ENCODE results near the gene TRPM6. TPM values are rescaled to one million over a fixed set of nuclear protein-coding genes. Genes with fewer than 3 reads are reported as not detected.

Gene TRPM6
- total RNA-seq, 4 donors from 2014 or later, result 0.76 to 2.9 (median 2.3) TPM; not detected in 1

DNA sequence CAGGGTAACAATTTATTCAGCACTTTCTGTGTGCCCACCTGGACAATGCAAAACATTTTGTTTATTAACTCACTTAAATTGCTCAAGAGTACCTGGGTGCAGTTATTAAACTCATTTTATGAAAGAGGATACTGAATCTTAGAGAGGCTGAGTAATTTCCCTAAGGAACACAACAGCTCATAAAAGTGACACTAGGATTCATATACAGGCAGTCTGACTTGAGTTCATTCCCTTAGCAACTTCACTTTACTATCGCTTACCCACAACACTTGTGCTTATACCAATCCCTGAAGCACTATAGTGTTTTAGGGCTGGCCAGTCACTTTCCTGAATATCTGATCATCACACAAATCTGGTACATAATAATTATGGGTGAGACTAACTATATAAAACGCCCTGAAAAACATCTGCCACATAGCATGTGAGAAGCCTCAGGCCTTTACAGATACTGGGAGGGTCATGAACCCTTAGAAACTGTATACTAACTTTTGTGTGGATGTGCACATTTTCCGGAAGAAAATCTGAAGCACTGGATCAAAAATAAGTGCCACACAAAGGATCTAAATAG, 11.3 kb downstream of the TRPM6 start:
- H3K36me3 ChIP-seq, result no peaks in the 10 kb centered on the region
- TF ChIP-seq, protein P1, sequence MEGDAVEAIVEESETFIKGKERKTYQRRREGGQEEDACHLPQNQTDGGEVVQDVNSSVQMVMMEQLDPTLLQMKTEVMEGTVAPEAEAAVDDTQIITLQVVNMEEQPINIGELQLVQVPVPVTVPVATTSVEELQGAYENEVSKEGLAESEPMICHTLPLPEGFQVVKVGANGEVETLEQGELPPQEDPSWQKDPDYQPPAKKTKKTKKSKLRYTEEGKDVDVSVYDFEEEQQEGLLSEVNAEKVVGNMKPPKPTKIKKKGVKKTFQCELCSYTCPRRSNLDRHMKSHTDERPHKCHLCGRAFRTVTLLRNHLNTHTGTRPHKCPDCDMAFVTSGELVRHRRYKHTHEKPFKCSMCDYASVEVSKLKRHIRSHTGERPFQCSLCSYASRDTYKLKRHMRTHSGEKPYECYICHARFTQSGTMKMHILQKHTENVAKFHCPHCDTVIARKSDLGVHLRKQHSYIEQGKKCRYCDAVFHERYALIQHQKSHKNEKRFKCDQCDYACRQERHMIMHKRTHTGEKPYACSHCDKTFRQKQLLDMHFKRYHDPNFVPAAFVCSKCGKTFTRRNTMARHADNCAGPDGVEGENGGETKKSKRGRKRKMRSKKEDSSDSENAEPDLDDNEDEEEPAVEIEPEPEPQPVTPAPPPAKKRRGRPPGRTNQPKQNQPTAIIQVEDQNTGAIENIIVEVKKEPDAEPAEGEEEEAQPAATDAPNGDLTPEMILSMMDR (IDR thresholded peaks at IDR 0.05), result no peak
- no peak for TF ChIP-seq POLR2A (IDR thresholded peaks at IDR 0.05)
- intact Hi-C loops (cut with DNase I; ENCODE audit: low total_unique reads), result no loop called here
- H3K27ac ChIP-seq, result no peak overlapping the region
- H3K9me3 ChIP-seq, result peaks cover 0 to 20% of the 10 kb centered on the region in 2 donors
- DNase-seq, result no peak
- no peaks in the 10 kb centered on the region for H3K27me3 ChIP-seq
- no peaks in the 10 kb centered on the region for H3K4me1 ChIP-seq
- no peak overlapping the region for H3K4me3 ChIP-seq

DNA sequence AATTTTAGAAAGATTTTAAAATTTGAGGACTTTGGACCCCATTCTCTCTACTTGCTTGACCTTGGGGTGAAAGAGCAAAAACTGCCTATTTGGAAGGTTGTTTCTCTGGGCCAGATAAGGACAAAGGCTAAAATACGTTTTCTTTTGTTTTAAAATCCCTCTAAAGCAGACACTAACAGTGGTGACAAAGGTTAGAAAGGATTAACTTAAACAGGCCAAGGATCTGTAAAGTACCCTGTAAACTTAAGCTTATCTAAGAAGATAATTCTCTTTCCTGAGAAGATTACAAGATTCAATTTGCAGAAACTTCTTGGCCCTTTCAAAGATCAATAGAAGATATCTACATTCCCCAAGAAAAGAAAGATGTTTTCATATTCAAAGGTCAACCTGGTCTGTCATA, 12.1 kb downstream of the TRPM6 start:
- DNase-seq, result no peak
- no peaks in the 10 kb centered on the region for H3K4me1 ChIP-seq
- H3K9me3 ChIP-seq, result peaks cover 0 to 20% of the 10 kb centered on the region in 2 donors
- intact Hi-C loops (cut with DNase I; ENCODE audit: low total_unique reads), result no loop called here
- H3K4me3 ChIP-seq, result no peak overlapping the region
- no peaks in the 10 kb centered on the region for H3K27me3 ChIP-seq
- H3K27ac ChIP-seq, result no peak overlapping the region
- TF ChIP-seq, protein P1 (IDR thresholded peaks at IDR 0.05), result no peak
- no peak for TF ChIP-seq POLR2A (IDR thresholded peaks at IDR 0.05)
- H3K36me3 ChIP-seq, result no peaks in the 10 kb centered on the region

DNA sequence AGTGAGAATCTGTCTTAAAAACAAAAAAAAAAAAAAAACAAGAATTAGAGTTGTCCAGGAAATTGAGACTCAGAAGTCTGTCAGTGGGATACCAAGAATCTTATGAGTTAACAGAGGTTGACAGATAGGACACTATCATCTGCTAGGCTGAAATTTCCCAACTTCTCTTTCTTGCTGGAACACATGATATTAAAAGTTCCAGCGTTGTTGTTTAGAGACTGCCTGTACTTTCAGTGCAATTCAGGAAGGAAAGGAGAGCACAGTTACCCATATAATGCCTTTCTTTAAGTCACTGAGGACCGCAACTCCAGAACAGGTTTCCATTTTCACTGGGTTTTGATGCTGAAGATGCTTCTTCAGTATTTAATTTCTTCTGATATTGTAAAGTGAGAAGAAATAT, 13.5 kb downstream of the TRPM6 start:
- no peak for DNase-seq
- H3K4me1 ChIP-seq, result no peaks in the 10 kb centered on the region
- peaks cover 0 to 8% of the 10 kb centered on the region in 2 donors for H3K9me3 ChIP-seq
- no peaks in the 10 kb centered on the region for H3K27me3 ChIP-seq
- TF ChIP-seq POLR2A (IDR thresholded peaks at IDR 0.05), result no peak
- TF ChIP-seq, protein P1 (IDR thresholded peaks at IDR 0.05), result no peak
- H3K4me3 ChIP-seq, result no peak overlapping the region
- intact Hi-C loops (cut with DNase I; ENCODE audit: low total_unique reads), result no loop called here
- no peaks in the 10 kb centered on the region for H3K36me3 ChIP-seq
- H3K27ac ChIP-seq, result no peak overlapping the region

DNA sequence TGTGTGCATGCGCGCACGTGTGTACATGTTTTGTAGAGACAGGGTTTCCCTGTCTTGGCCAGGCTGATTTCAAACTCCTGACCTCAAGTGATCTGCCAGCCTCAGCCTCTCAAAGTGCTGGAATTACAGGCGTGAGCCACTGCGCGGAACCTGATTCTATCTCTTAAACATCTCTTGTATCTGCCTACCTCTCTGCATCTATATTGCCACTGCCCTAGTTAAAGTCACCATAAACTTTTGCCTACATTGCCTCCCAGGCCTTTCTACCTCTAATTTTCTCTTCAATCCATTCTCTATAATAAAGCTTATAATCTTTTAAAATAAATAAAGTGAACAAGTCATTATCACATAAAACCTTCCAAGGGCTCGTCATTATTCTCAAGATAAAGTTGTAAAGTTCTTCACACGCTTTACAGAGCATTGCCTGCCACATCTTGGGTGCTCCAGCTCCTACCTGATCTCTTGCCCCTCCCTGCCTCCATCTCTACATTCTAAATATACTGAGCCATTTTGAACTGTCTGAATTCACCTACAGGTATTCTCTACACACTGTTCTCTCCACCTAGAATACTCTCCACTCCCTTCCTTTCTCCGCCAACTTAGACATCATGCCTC, 15.0 kb downstream of the TRPM6 start:
- no peak overlapping the region for H3K27ac ChIP-seq
- no peaks in the 10 kb centered on the region for H3K9me3 ChIP-seq
- H3K4me3 ChIP-seq, result no peak overlapping the region
- intact Hi-C loops (cut with DNase I; ENCODE audit: low total_unique reads), result no loop called here
- no peak for TF ChIP-seq POLR2A (IDR thresholded peaks at IDR 0.05)
- TF ChIP-seq, protein P1 (IDR thresholded peaks at IDR 0.05), result no peak
- no peaks in the 10 kb centered on the region for H3K4me1 ChIP-seq
- no peak for DNase-seq
- no peaks in the 10 kb centered on the region for H3K36me3 ChIP-seq
- no peaks in the 10 kb centered on the region for H3K27me3 ChIP-seq

DNA sequence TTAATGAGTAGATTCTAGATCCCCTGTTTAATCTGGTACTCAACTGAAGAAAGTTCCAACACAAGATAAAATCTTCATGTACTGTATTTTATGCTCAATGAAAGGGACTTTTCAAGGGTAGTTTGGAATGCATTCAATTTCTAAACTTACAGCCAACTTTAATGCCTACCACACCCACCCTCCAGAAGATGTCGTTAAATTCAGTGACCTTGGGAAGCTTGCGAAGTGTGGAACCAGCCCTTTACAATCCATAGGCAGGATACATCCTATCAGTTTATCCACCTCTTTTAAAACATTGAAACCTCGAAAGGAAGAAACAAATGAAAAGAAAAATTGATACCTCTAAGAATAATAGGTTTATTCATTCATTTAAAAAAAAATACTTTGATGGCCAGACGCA, 20.2 kb downstream of the TRPM6 start:
- Histone ChIP-seq H3K4me3 (no peak overlapping the region), H3K36me3 (no peaks in the 10 kb centered on the region), H3K27ac (no peak overlapping the region), H3K9me3 (no peaks in the 10 kb centered on the region), H3K27me3 (no peaks in the 10 kb centered on the region), H3K4me1 (no peaks in the 10 kb centered on the region)
- TF ChIP-seq POLR2A (IDR thresholded peaks at IDR 0.05), result no peak
- TF ChIP-seq, protein P1 (IDR thresholded peaks at IDR 0.05), result no peak
- intact Hi-C loops (cut with DNase I; ENCODE audit: low total_unique reads), result no loop called here
- no peak for DNase-seq
